Activated CD4-positive, alpha-beta T cell treated with anti-CD3 and anti-CD28 coated beads, Interleukin-2, amount 50 U/mL, for 48 hours (primary cell): ENCODE measurements around the gene PIP4K2A.

Experiments
- DNase-seq, 2 experiments: peaks; one replicate each; pipeline ENCODE4 v3.0.0-alpha.2; 2020

Gene PIP4K2A

DNA sequence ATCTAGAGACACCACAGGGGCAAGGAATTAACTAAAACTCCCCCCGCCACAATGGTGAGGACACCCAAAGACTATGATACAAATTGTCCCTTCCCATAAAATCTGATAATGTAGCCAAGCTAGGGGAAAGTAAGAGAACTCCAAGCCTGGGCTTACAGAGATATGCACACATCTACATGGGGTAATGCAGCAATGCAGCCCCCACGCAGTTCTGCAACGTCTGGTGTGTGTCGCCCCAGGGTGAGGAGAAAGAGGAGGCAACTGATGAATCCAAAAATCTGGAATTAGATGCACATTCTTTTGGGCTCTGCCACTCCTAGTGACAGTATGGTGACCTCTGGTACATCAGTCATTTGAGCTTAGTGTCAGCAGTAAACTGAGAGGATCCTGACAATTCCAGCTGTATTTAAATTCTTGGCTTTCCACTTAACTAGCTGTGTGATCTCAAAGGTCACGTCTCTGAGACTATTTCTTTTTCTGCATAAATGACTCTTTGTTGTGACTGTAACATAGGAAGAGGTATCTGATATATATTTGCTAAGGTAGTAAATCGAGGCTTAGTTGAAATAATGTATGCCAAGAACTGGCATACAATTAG, 51.5 kb downstream of the PIP4K2A start:
- no peak for DNase-seq

DNA sequence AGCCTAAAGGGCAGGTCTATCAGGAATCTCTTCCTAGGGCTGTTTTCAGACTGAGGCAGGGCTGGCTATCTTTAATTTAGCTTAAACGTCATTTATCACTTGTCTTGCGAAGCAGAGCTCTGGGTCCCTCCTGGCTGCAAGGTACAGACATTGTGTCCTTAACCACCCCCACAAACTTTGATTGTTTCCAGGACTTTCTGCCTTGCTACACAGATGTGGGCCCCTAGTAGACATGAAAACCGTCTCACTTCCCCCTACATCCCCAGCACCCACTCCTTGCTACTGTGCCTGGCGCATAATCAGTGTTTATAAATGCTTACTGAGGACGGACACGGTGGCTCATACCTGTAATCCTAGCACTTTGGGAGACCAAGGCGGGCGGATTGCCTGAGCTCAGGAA, 54.5 kb downstream of the PIP4K2A start:
- no peak for DNase-seq

DNA sequence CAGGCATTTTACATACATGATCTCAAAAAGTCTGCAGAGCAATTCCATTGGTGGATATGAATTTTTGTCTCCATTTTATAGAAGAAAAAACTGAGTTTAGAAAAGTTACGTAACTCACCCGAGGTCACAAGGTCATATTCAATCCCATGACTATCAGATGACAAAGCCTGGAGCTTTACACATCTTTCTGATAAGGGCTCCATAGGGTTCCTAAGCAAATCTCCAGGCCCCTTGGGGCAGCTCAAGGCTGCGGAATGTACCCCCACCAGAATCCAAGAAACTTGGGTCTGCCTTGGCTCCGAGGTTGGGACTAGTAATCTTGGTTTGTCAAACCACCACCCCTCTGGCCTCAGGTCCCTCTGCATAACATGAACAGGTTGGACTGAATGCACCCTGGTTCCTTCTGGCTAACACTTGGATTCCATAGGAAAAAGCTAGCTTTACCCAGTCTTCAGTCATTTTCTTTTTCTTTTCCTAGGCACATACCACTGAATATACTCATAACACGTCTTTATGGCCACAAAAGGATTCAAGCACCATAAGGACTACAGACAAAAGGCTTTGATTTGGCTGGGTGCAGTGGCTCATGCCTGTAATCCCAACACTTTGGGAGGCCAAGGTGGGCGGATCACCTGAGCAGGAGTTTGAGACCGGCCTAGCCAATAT, 55.5 kb downstream of the PIP4K2A start:
- no peak for DNase-seq

DNA sequence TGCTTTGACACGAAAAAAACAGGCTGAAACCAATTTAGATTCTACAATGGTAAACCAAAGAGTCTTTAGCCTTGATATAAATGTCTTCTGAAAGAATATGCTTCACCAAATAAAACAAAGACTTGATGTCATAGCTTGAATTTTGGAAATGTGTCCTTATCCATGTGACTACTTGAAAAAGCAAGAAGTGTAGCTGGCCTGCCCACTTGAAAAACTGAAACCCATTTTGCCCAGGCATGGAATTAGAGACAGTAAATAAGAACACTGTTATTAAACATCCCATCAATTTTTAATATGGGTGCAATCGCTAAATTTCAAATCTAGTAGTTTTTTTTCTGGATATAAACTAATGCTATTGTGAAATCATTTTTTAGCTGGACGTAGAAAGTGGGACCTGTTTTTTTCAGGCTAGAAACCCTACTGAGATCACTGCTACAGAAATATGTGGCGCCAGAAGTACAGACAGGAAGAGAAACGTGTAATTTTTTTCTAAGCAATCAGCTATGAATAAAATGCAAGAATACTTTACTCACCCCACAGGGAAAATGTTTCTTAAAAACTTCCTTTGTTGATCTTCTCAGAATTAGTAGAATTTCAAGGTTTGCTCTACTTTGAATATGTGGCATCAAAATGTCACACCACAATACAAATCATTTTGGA, 56.7 kb downstream of the PIP4K2A start:
- DNase-seq = no peak

DNA sequence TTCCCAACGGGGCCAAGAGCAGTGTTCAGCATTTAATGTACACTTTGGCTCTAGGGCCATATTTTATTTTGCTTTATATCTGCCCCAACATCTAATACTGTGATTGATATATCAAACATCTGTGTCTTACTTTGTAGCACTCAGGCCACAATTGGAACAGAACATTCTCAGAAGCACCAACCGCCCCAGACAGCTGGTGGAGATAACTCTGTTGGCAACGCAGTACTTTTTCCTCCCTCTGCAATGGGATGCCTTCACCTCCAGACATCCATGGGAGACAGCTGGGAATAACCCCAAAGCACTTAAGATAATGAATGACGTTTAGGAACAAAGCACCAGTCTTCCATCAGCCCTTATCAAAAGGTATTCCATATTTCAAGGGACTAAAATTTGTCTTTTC, 57.4 kb downstream of the PIP4K2A start:
- DNase-seq = no peak

DNA sequence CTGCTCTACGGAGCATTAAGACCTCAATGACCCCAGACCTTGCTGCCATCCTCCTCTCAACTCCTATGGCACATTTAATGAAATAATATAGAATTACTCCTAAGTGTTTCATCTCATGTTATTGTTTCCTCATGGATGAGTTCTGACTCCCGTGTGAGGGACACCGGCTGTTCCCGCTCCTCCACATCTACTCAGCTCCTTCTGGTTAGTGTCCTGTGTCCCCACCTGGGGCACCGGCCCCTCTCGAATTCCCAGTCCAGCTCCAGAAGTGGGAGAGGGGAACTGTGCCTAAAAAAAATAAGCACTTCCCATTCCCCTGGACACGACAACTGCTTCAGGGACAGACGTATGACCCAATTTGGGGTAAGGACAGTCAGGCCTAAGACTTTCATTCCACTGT, 58.3 kb downstream of the PIP4K2A start:
- DNase-seq = no peak

DNA sequence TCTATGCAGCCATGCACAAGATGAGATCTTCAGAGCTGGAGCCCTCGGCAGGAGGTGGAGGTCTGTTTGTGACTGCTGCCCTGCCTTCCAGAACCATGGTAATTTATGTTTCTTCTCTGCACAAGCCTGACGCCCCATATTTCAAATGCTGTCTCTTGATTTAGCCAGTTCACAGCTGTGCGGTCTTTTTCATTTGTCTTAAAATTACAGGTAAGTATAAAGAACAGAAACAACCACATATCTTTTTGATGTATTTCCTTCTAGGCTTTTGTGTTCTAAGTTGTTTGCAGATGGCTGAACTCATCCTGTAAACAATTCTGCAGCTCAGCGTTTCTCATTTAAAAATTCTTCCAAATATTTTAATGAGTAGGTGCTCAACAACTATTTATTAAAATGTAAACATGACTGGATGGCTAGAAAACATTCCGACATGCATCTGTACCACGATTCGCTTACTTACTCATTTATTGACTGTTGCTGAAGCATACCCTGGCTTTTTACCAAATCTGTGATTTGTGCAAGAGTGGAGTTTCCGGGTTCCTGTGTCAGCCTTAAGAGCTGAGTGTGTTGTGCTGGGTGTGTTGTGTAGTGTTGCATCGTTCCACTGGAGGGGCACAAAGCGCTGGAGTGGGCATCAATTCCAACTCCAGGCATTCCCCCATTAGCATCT, 58.9 kb downstream of the PIP4K2A start:
- no peak for DNase-seq

DNA sequence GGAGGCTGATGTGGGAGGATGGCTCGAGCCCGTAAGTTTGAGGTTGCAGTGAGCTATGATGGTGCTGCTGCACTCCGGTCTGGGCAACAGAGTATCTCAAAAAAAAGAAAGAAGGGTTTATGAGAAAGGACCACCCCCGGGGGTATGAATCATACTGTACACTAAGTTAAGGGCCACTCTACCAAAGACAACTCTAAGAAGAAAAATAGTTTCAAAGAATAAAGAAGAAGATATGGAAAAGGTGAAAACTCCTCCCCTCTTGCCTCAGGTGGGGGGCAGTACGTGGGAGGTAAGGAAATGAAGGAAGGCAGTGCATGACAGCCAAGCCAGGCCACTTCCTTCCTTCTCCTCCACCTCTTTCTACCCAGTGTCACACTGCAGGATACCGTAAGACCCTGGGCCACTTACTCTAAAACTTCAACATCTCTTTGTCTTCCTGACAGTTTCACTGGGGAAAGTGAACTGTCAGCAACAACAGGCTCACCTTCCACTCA, 61.3 kb downstream of the PIP4K2A start:
- DNase-seq = peak; percentile 39 to 48

DNA sequence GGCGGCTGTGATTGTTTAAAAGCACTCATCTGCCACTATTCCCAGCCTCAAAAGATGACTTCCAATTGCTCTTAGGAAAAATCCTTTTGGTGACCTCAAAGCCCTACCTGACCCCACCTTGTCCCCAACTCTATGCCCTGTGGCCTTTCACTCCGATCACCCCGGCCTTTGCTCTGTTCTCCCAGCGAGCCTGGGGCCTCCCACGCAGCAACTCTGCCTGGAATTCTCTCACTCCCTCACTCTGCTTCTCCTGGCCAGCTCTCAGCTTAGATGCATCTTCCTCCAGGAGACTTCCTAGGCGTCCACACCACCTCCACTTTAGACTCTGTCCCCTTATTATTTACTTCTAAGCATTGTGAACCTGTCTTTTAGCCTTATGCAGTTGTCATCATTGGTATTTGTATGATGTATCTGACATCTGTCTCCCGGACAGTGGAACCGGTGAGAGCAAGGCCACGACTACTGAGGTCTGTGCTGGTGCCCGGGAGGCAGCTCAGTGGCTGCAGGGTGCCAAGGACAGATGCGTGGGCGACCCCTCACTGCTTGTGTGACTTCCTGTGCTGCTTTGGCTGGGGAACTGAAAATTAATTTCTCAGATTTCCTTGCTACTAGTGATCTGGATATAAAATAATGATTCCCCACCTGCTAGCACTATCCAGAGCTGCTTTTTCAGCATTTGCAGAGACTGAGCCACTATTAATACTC, 63.0 kb downstream of the PIP4K2A start:
- peak in 1 of 2 experiments; percentile 61 for DNase-seq

DNA sequence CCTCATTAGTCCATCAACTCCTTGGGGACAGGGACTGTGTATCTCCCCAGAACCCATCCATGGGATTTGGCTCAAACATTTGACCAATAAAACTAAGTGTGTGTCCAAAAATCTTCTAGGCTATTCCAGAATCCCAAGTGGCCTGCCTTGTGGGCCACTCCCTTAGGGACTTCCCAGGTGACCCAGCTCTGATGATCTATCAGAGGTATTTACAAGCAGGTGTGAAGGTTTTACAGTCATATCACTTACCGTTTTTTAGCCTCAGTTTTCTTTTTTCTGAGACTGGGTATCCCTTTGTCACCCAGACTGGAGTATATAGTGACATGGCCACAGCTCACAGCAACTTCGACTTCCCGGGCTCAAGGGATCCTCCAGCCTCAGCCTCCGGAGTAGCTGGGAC, 64.4 kb downstream of the PIP4K2A start:
- DNase-seq = no peak

DNA sequence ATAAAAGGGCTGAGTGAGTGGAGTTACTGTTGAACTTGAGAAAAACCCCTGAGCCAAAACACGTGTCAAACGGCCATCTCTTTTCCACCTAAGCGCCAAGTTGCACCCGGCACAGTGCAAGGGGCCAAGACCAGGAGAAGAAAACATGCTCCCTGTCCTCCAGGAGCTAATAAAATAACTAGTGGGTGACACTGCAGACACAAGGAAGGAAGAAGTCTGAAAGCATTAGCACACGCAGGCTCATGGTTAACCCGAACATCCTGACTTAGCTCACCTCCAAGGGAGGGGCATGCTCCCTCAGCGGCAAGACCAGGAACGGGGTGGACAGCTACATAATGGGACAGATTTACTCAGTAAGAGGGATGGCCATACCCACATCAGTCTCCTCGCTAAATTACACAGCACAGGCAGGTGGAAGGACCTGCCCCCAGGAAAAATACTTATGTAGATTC, 65.0 kb downstream of the PIP4K2A start:
- peak; percentile 50 to 53 for DNase-seq

DNA sequence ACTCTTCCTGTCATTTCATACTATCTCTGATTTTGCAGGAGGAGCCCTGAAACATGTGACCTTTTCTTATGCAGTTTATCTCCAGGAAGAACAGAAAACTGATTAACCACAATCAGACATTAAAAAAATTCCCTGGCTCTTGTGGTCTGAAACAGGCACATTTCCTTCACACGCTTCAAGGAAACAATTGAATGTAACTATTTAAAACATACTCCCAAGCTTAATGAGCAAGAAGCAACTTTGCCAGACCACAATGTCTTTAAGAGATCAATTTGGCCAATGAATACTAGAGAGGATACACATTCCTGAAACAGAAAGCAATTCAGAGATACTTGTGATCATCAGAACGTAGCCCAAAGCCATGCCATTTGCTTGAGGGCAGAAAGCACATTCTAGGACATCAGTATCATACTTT, 65.8 kb downstream of the PIP4K2A start:
- DNase-seq = no peak

DNA sequence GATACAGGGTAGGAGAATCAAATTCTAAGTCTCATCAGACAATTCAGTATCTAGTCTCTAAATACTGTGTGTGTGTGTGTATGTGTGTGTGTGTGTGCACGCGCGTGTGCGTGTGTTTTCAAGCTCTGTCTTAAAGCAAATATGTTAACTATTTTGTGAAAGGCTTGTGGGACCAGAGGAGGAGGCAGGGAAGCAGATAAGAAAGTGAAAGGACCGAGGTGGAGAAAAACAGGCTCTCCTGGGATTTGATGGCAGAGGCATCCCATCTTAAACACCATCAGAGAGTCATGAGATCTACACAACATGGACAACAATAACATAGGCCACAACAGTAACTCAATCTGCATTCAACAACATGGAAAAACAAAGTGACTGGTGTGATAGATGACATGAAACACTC, 67.1 kb downstream of the PIP4K2A start:
- no peak for DNase-seq

DNA sequence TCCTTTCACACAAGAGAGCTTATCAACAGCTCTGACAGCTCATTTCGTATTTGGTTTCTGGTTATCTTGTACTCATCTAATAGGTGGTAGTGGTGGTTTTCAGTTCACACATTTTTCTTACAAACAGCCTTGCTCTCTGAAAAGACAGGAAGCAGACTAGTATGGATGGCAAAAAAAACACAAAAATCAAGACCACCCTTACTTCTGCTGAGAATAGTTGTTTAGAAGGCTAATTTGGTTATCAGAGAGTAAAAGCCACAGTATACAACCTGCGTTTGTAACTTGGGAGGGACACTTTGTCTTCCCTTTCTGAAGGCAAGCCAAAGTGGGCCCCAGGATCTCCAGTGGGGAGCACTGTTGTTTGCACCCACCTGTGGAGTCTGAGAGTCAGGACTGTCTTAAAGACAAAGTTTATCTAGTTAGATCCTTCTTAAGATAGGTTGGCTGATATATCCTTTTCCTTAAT, 68.0 kb downstream of the PIP4K2A start:
- DNase-seq = no peak

DNA sequence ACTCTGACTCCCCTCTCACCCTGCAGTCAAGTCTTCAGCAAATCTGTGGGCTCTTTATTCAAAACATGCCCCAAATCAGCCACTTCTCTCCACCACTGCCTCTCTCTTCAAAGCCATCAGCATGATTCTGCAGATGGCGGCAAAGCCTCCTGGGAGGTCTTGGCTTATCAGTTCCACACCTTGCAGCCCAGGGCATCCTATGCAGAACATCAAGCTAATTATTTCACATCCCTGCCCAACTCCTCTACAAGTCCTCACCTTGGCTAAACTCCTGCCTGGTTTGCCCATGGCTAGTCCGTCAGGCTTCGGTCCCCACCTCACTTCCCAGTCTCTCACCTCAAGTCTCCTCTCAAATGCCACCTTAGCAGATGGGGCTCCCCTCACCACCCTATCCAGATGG, 70.2 kb downstream of the PIP4K2A start:
- no peak for DNase-seq

DNA sequence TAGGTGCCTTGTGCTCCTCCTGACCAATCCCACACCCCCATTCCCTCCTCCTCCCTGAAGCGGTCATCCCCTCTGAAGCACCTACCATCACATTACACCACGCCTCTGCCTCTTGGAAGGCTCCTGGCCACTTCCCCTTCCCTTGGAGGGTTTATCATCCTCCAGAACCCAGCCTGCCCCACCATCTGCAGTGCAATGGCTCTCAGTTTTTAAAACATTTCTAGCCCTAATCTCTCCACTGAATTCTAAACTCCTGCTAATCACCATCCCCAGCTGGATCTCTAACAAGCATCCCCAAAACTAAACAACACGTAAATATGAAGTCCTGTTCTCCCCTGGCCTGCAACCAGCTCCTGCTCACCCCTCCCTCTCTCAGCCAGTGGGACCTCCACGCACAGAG, 70.6 kb downstream of the PIP4K2A start:
- no peak for DNase-seq

DNA sequence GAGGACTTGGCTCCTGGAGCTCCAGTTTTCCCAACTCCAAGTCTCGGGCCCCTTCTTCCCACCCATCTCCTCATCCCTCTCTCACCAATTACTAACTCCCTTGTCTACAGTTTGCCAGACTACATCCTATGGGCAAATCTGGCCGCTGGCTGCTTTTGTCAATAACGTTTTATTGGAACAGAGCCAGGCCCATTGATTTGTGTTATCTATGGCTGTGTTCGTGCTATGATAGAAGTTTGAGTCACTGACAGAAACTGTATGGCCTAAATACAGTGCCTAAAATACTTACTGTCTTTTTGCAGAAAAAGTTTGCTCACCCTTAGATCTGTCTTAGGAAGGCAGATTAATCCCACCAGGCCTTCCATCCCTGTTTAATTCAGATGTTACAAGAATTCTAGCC, 71.3 kb downstream of the PIP4K2A start:
- no peak for DNase-seq

DNA sequence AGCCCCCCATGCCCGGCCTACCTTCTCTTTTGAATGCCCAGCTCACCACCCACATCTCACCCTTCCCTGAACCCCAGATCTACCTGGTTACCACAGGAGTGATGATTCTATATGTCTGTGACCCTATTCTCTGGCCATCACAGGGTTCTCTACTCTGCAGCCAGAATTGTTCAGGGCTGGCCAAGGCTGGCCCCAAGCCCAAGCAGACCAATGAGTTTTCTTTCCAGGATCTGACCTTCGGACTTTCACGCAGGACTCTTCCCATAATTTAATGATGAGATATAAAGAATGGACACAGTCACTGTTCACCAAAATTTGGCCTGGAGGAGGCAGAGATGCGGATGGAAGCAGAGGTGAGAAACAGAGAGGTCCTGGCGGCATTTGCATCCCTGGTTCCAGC, 72.6 kb downstream of the PIP4K2A start:
- no peak for DNase-seq

DNA sequence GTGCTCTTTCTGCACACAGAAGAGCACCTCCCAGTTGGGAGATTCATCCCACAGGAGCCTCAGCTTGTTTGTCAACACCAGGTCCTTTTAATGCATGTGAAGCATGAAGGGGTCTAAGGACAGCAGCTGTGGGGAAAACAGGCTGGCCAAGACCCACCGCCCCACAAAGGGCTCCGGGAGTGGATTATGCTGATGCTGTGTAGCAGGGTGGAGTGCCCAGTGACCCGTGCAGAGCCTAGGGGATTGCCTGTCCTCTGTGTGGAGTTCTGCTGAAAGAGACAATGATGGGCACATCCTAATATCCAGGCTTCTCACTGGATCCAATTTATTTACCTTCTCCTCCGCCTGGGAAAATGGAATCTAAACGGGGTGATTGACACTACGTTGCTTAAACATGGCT, 74.0 kb downstream of the PIP4K2A start:
- DNase-seq = no peak

DNA sequence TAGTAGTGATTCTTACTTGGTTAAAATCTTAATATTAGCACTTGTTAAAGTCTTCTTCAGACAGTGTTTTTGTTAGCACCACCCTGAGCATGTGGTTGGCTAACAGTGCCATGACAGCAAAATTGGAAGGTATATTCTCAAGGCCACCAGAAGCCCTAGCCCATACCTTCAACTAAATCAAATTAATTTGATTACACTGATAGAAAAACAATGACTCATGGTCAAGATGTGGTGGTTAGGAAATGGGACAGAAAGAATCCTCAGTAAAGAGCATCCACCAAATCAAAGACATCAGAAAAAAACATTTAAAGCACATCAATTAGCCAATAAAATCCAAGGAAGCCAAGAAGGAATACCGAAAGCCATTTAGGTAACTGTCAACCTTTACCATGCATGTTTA, 75.5 kb downstream of the PIP4K2A start:
- no peak for DNase-seq

DNA sequence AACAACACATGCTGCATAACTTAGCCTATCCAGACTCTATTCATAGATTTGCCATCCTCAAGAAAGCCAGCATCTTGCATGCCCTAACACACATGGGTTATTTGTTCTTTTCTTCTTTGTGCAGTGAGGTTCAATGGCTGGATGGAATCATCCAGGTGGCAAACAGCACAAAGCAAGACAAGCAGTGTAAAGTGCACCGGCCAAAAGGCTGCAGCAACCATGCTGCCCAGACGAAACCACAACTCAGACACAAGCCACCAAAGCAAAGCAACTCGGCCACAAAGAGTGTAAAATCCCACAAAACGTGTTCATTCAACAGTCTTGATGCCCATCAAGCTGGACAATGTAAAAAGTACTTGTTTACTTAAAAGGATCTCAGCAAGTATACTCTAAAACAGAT, 76.9 kb downstream of the PIP4K2A start:
- DNase-seq = no peak

DNA sequence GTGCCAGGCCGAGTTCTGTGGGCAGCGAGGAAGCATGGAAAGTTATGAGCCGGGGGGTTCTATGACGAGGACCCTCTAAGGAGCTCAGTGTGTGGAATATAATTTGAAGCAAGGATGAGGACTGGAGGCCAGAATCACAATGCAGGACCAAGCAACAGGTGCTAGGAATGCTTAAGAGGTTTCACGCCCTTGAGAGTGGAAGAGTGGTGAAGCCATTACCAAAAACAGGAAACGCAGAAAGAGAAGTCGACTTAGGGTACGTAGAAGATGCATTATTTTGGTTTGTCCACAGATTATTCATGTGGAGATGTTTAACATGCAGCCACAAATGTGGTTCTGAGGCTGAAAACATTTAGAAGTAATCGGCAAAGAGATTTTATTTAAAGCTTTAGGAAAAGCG, 78.7 kb downstream of the PIP4K2A start:
- no peak for DNase-seq
